Activated B cell treated with CpG ODN at 0.5 μM for 24 hours (primary cell): ENCODE measurements around the gene YAF2. TPM values are rescaled to one million over a fixed set of nuclear protein-coding genes. Genes with fewer than 3 reads are reported as not detected.
"Not testable (repeated sequence)": the region's sequence is repeated elsewhere in the genome, so short reads cannot be mapped to it uniquely, and the experiment has no call there.

Experiments
- ATAC-seq: fragments of 200-7000 bp; cut with Tn5 transposase; one replicate; pipeline ENCODE4 v1.10.0; 2021; ENCODE audit warnings: low read depth, mild to moderate bottlenecking, moderate library complexity
- CTCF ChIA-PET: fragments of 350-600 bp; sonication (Branson Sonifier 250); formaldehyde crosslinking; loops from one replicate; lab custom pipeline; 2021; ENCODE audit warnings: antibody characterized with exemption; lab: Charles Lee
- POLR2A ChIA-PET: fragments of 350-600 bp; sonication (Branson Sonifier 250); formaldehyde crosslinking; loops from one replicate; lab custom pipeline; 2021; ENCODE audit warnings: antibody characterized with exemption; lab: Charles Lee
- DNase-seq: peaks from one replicate; pipeline ENCODE4 v3.0.0; 2022
- H3K27ac Mint-ChIP-seq: one replicate; pipeline ENCODE4 v1.8.0; 2020; ENCODE audit warnings: mixed read lengths
- H3K27me3 Mint-ChIP-seq: one replicate; pipeline ENCODE4 v1.8.0; 2021; ENCODE audit warnings: mixed read lengths
- H3K36me3 Mint-ChIP-seq: one replicate; pipeline ENCODE4 v1.8.0; 2021; ENCODE audit warnings: low read depth, mixed read lengths
- H3K4me1 Mint-ChIP-seq: one replicate; pipeline ENCODE4 v1.8.0; 2021; ENCODE audit warnings: mixed read lengths
- H3K4me3 Mint-ChIP-seq: one replicate; pipeline ENCODE4 v1.8.0; 2020; ENCODE audit warnings: mild to moderate bottlenecking, mixed read lengths
- H3K9me3 Mint-ChIP-seq: one replicate; pipeline ENCODE4 v1.8.0; 2020; ENCODE audit warnings: mixed read lengths
- CTCF ChIP-seq: fragments of 200-600 bp; IDR thresholded peaks from one replicate; pipeline ENCODE4 v1.8.0; 2022; ENCODE audit warnings: antibody characterized with exemption, mild to moderate bottlenecking
- intact Hi-C: fragments of 100-400 bp; cut with micrococcal nuclease; formaldehyde crosslinking; loops from one replicate; pipeline ENCODE4 v1.15.1; 2024
- total RNA-seq: library from RNA; stranded (reverse); gene quantifications from 2 replicates; pipeline ENCODE4 v1.2.3, GENCODE V29; 2022

YAF2 gene
- total RNA-seq, 1 donor from 2014 or later, result 38.5 TPM

DNA sequence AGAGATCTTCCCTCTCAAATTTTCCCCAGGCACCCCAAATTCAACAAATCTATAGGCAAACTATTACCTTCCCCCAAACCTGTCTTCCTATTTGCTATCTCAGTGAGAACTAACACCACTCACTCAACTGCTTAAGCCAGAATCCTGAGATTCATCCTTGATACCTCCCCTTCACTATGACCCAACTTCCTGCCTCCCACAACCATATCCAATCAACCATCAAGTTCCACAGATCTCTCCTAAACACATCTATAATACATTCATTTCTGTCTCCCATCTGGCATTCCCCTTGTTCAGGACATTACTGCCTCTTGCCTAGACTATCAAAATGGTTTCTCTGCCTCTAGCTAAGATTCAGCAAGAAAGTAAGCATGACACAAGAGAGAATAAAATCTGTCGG, 21.3 kb downstream of the YAF2 start:
- ChIA-PET POLR2A (no interaction called here), CTCF (no interaction called here)
- H3K4me3 Mint-ChIP-seq, result no peak overlapping the region
- no peak for DNase-seq
- ATAC-seq, result no peak
- intact Hi-C loops, result no loop called here
- no peak overlapping the region for H3K27ac Mint-ChIP-seq
- H3K36me3 Mint-ChIP-seq, result peaks cover 3% of the 10 kb centered on the region
- no peak for TF ChIP-seq CTCF
- H3K27me3 Mint-ChIP-seq, result no peaks in the 10 kb centered on the region
- H3K4me1 Mint-ChIP-seq, result peaks cover 38% of the 10 kb centered on the region
- H3K9me3 Mint-ChIP-seq, result no peaks in the 10 kb centered on the region

DNA sequence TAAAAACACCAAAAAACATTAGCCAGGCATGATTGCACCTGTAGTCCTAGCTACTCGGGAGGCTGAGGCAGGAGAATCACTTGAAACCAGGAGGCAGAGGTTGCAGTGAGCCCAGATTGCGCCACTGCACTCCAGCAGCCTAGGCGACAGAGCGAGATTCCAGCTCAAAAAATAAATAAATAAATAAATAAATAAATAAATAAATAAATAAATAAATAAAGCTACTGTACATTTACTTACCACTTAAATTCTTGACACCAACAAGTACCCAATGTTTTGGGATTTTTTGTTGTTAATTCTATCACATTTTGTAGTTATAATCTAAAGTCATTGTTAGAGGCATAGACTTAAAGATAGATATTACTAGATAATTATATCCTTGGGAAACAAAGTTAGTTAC, 22.3 kb downstream of the YAF2 start:
- peaks cover 35% of the 10 kb centered on the region for H3K4me1 Mint-ChIP-seq
- H3K4me3 Mint-ChIP-seq, H3K27ac Mint-ChIP-seq, DNase-seq, intact Hi-C loops, POLR2A ChIA-PET, ATAC-seq, H3K9me3 Mint-ChIP-seq, H3K36me3 Mint-ChIP-seq, H3K27me3 Mint-ChIP-seq: not testable (repeated sequence)
- CTCF ChIA-PET, result interaction anchor here (1.1 kb wide), 1 partner anchor 191 kb away, joined by 4 read pairs; no protein-coding TSS in a partner anchor

GRCh38 chr12:42213954-42214426, 24.1 kb downstream of the YAF2 start:
- DNase-seq (no peak), ATAC-seq (no peak)
- ChIA-PET CTCF (no interaction called here), POLR2A (no interaction called here)
- intact Hi-C loops, result no loop called here
- no peaks in the 10 kb centered on the region for H3K27me3 Mint-ChIP-seq
- TF ChIP-seq CTCF, result no peak
- peaks cover 7% of the 10 kb centered on the region for H3K36me3 Mint-ChIP-seq
- no peak overlapping the region for H3K4me3 Mint-ChIP-seq
- no peak overlapping the region for H3K27ac Mint-ChIP-seq
- H3K4me1 Mint-ChIP-seq, result peaks cover 27% of the 10 kb centered on the region
- H3K9me3 Mint-ChIP-seq, result no peaks in the 10 kb centered on the region

DNA sequence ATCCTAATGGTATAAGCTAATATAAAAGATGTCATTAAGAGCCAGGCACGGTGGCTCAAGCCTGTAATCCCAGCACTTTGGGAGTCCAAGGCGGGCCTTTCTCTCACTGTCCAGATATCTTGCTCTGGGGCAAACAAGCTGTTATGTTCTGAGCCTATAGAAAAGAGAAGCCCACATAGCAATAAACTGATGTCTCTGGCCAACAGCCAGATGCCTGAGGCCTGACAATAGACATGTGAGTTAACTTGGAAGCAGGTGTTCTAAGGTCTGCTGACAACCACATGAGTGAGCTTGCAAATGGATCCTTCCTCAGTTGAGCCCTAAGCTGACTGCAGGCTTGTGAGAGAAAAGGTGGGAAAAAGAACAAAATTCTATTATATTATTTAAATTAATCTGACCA, 25.0 kb downstream of the YAF2 start:
- ChIA-PET POLR2A (no interaction called here), CTCF (no interaction called here)
- ATAC-seq (no peak), DNase-seq (no peak)
- no peak overlapping the region for H3K4me3 Mint-ChIP-seq
- H3K4me1 Mint-ChIP-seq, result peaks cover 19% of the 10 kb centered on the region
- no peaks in the 10 kb centered on the region for H3K27me3 Mint-ChIP-seq
- H3K36me3 Mint-ChIP-seq, result peaks cover 12% of the 10 kb centered on the region
- no peak overlapping the region for H3K27ac Mint-ChIP-seq
- H3K9me3 Mint-ChIP-seq, result no peaks in the 10 kb centered on the region
- TF ChIP-seq CTCF, result no peak
- intact Hi-C loops, result no loop called here

DNA sequence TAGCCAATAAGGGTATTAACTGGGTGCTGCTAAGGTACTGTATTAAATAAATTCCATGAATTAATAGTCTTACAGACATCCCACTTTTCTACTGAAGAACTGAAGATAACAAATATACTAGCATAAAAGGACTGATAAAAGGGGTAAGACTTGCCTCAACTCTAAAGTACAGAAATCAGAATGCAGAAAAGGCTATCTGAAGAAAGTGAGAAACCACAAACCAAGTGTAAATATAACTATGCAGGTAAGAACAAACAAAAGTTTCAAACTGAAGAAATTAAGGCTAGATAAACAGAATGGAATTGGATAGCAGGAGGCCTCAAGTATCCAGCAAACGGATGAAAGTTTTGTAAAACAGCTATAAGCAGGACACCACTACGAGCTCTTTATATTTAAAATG, 29.5 kb downstream of the YAF2 start:
- POLR2A ChIA-PET, result no interaction called here
- no peak for TF ChIP-seq CTCF

GRCh38 chr12:42204819-42205218, 33.2 kb downstream of the YAF2 start:
- intact Hi-C loops, result no loop called here
- Mint-ChIP-seq H3K27ac (no peak overlapping the region), H3K4me3 (no peak overlapping the region), H3K9me3 (no peaks in the 10 kb centered on the region), H3K4me1 (peaks cover 2% of the 10 kb centered on the region), H3K36me3 (peaks cover 40% of the 10 kb centered on the region), H3K27me3 (no peaks in the 10 kb centered on the region)
- TF ChIP-seq CTCF, result no peak
- ChIA-PET POLR2A (interaction anchor here (0.8 kb wide), 1 partner anchor 223 kb away, joined by 3 read pairs; no protein-coding TSS in a partner anchor), CTCF (no interaction called here)
- ATAC-seq (no peak), DNase-seq (no peak)

More for the DNA sequence above, 29.5 kb downstream of the YAF2 start:
- CTCF ChIA-PET, result no interaction called here
- Mint-ChIP-seq H3K36me3 (peaks cover 31% of the 10 kb centered on the region), H3K4me3 (no peak overlapping the region), H3K9me3 (no peaks in the 10 kb centered on the region), H3K27me3 (no peaks in the 10 kb centered on the region), H3K27ac (no peak overlapping the region), H3K4me1 (peaks cover 2% of the 10 kb centered on the region)
- intact Hi-C loops, result no loop called here
- ATAC-seq, result no peak
- DNase-seq, result no peak
